H54 (cell line): Measurements from ENCODE around the gene COIL.

Experiments
- DNase-seq: peaks from one replicate; pipeline ENCODE4 v3.0.0; 2011; ENCODE audit warnings: low spot score, mixed read lengths; ENCODE audit not compliant: insufficient read length
- FAIRE-seq: peaks from 3 replicates; lab custom pipeline; 2011; peaks lifted over from hg19 to GRCh38; lab: Jason Lieb, UNC
- POLR2A ChIP-seq: IDR thresholded peaks from 2 replicates; pipeline ENCODE4 v1.6.1; 2011; ENCODE audit warnings: low read depth, mild to moderate bottlenecking, low read length

The COIL gene

DNA sequence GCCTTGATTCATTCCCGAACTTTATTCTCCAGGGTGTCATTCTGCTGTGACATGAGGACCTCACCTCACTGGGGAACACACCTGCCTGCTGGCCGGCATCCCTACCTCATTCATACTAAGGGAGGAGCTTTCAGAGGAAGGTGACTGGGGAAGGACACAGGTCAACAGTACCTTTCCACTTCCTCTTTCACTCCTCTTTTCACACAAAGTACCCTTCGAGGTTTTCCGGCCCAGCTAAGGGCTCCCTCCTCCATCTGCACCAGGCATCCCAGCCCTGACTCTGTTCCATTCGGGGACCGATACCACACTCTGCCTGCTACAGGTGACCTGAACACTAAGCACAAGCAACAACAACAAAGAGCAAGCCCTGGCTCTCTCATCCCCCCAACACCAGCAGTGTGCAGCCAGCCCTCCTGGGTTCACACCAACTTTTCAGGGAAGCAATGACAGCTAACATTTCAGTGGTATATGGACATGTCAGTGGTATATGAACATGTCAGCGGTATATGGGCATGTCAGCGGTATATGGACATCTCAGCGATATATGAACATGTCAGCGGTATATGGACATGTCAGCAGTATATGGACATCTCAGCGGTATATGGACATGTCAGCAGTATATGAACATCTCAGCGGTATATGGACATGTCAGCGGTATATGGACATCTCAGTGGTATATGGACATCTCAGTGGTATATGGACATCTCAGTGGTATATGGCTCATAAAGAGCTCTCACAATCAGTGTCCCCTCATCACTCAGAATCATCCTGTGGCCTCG, 63.0 kb downstream of the COIL start:
- TF ChIP-seq POLR2A: no peak
- DNase-seq (no peak), FAIRE-seq (no peak)

DNA sequence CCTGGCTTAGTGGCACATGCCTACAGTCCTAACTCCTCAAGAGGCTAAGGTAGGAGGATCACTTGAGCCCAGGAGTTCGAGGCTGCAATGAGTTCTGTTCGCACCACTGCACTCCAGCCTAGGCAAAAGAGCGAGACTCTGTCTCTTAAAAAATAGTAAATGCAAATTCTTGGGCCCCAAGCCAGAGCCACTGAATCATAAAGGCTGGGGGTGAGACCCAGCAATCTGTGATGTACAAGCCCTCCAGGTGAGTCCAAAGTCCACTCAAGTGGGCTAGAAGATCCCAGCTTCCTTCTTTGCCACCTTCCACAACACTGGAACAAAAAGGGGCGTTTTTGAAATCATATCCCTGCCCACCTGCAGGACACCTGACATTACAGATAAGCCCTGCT, 63.9 kb downstream of the COIL start:
- FAIRE-seq (no peak), DNase-seq (no peak)
- no peak for TF ChIP-seq POLR2A

DNA sequence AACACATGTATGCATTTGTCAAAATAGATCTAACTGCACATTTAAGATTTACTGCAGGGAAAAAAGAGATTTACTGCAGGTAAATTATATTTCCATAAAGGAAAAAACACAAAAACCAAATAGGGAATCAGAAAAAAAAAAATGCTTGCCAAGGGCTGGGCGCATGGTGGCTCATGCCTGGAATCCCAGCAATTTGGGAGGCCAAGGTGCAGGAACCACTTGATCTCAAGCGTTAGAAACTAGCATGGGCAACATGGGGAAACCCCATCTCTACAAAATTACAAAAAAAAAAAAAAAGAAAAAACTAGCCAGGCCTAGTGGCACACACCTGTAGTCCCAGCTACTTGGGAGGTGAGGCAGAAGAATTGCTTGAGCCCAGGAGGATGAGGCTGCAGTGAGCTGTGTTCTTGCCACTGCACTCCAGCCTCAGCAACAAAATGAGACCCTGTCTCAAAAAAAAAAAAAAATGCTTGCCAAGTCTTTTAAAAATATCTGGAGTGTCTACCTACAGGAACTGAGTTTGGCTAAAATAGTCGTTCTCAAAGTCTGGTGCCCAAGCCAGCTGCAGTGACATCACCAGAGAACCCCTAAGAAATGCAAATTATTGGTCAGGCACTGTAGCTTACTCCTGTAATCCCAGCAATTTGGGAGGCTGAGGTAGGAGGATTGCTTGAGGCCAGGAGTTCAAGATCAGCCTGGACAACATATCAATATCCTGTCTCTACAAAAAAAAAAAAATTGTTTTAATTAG, 64.5 kb downstream of the COIL start:
- no peak for DNase-seq
- no peak for FAIRE-seq
- TF ChIP-seq POLR2A: no peak

DNA sequence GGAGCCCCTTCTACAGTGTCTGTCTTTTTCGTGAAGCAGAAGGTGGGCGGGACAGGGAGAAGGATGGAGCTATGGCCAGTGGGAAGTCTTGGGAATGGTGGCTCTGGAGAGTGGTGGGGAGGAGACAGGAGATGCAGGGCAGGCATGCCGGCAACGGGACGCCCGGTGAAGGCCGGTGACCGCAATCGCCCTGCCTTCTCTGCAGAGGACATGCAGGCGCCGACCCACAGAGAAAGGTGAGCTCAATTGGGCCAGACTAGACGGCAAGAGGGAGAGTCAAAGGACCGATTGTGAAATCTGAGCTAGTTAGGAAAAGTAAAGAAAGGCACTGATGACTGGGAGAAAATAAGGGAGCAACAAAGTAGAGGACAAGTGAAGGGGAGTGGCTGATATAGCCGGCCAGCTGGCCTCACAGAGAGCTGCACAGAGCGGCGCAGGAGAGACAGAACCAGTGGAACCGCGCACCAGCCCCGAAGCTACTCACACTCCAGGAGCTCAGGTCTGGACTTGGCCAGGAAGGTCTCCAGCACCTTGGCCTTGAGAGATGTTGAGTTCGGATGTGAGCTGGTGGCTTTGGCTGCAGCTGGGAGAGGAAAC, 65.9 kb downstream of the COIL start:
- FAIRE-seq (no peak), DNase-seq (no peak)
- TF ChIP-seq POLR2A: no peak

DNA sequence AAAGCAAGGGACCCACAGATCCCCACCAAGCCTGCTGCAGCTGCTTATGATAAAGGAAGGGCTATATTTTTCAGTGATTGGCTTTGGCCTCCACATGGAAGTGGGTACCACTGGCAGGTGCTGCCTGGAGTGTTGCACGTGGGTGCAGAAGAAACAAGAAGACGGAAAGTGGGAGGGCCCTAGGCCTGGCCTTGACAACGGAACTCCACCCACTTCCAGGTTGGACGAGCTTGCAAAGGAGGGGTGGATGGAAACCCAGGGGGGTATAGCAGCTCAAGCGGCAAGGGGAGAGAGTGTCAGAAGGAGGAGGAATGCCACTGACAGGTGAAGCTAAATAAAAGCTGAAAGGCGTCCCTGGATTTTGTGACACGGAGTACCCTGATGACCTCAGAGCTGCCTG, 67.3 kb downstream of the COIL start:
- TF ChIP-seq POLR2A: no peak
- no peak for DNase-seq
- FAIRE-seq: no peak

DNA sequence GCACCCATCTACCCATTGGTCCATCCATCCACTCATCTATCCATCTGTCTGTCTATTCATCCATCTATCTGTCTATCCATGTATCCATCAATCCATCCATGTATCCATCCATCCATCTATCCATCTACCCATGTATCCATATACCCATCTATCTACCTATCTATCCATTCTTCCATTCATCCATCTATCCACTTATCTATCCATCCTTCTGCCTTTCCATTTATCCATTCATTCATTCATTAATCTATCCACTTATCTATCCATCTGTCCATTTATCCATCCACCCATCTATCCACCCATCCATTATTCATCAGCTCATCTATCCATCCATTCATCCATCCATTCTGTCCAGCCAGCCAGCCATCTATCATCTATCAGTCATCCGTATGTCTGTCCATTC, 68.5 kb downstream of the COIL start:
- FAIRE-seq (no peak), DNase-seq (no peak)
- TF ChIP-seq POLR2A: no peak

DNA sequence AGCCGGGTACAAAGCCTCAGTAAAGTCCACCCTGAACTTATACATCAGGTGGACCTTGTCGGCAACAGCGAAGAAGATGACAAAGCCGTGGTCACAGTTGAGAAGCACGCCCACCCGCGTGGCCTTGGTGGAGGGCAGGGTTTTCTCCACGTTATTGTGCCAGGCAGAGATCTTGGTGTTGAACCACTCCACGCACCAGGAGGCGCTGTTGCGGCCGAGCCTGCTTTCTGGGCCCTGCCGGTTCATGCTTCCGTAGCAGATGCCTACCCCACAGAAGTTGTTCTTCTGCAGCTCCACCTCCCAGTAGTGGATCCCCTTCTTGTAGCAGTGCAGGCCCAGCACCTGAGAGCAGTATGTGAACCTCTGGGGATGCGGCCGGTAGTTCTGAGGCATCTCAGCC, 69.1 kb downstream of the COIL start:
- DNase-seq (no peak), FAIRE-seq (no peak)
- TF ChIP-seq POLR2A: no peak

DNA sequence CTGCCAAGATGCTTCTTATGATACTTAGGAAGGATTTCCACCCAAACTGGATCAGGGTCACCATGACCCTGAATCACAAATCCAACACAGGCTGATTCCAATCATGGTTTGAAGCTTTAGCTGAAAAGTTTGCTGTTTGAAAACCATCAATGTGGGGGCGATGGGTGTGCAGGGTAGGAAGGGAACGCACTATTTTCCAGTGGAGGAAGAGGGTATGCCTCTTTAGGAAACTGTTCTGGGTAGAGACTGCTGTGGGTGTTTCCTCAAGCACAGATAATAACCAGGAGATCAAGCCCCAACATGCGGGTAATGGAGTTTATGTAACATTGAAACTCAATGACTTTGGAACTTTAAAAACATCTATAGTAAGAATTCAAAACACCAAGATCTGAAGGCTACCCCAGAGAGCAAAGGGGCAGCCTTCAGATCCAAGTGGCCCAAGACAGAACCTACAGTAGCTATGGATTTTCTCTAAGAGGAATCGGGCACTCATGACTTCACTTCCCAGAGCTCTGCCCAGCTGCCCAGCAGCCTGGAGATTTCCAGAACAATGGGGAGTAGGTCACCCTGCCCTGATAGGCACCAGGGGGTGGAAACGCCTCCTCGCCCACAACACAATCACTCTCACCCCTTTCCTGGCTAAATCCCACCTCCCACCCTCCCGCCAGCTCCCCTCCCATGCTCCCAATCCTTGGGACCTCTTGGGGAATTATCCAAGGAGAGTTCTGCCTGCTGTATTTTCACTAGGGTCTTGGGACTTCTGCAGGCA, 69.8 kb downstream of the COIL start:
- TF ChIP-seq POLR2A: no peak
- FAIRE-seq: no peak
- no peak for DNase-seq

DNA sequence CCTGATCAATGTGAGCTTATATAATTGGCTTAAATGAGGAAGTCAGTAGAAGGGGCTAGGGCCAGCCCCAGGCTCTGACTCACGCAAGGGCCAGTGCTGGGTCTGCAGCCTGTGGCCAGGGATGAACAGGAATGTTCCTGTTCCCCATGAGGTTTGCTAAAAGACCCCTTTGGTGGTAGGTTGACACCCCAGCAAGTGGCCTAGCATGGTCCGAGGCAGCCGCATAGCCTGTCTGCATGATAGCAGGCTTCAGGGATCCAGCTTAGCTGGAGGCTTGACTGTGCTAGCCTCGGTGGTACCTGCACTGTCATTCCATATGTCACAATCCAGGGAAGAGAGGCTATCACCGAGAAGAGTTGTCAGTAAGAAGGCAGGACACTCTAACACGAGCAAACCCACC, 70.5 kb downstream of the COIL start:
- no peak for TF ChIP-seq POLR2A
- DNase-seq (no peak), FAIRE-seq (no peak)
